Measurements from ENCODE around the gene NDFIP2.

NDFIP2 gene, protein sequence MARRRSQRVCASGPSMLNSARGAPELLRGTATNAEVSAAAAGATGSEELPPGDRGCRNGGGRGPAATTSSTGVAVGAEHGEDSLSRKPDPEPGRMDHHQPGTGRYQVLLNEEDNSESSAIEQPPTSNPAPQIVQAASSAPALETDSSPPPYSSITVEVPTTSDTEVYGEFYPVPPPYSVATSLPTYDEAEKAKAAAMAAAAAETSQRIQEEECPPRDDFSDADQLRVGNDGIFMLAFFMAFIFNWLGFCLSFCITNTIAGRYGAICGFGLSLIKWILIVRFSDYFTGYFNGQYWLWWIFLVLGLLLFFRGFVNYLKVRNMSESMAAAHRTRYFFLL

DNA sequence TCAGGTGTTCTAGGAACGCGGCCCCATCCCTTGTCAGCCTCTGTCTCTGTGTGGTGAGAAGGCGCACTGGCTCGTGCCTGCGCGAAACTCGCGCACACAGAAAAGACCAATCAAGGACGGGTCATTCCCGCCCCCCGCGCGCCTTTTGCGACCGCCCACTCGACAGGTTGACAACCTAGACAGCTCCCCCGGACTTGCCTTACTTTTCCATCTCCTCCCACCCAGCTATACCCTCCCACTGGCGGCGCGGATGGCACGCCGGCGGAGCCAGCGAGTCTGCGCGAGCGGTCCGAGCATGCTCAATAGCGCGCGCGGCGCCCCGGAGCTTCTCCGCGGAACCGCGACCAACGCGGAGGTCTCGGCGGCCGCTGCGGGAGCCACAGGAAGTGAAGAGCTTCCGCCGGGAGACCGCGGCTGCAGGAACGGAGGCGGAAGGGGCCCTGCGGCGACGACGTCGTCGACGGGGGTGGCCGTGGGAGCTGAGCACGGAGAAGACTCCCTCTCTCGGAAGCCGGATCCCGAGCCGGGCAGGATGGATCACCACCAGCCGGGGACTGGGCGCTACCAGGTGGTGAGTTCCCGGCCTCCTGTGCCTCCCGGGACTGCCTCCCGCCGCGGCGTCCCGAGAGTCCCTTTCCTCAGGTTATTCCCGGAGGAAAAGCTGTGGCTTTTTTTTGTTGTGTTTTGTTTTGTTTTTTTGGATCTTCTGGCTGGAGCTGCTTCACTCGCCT is at the start of gene NDFIP2:
NDFIP2 (plus strand) TSS at position 202 of the 731 bp plus-strand sequence; CDS start at position 251, 49 bp downstream.
- DNase-seq = peak; percentile 92

DNA sequence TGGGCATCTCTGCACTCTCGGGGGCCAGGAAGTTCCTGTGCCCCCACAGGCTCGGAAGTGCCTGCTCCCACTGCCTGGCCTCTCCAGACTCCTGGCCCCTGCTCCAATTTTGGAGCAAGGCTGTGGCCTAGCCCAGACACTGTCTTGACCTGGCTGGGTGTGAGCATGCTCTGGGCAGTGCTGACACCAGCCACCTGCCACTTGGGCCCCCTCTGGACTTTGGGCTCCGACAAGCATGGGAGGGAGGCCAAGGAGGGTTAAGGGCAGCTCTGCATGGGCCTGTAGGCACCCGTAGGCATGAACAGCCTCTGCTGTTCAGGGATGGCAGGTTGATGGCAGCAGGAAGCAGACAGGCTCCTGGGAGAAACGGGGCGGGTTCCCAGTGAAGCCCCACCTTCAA is 48.9 kb upstream of the NDFIP2 start:
- DNase-seq = no peak

DNA sequence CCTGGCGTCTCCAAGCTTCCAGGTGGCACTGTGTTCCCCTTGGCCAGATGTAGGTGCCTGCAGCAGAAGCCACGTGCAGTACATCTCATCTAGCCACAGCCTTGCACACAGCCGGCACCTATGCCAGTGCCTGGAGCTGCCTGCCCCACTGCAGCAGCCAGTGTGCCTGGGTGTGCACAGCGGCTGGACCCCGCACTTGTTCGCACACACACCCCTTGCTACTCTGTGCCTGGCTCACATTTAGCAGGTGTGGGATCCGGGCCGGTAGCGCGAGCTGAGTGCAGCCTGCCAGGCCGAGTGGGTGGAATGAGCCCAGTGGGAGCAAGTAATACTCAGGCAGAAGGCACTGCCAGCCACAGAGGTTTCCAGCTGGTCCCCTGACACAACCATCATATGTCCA is 48.0 kb upstream of the NDFIP2 start:
- no peak for DNase-seq

DNA sequence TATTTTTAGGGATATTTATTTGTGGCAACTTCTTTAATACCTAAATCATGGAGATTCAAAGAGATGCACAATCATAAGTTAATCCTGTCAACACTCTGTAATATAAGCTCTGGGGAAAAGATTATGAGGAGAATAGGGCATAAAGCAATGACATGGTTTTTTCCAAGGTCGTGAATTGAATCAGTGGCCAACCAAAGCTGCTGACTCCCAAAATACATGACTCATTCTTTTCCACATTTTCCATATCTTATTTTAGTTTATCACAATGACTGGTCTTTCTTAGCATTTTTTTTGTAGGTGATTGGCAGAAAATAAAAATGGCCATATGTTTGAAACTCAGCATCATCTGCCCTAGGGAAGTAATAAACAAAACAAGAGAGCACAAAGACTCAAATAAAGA is 46.4 kb upstream of the NDFIP2 start:
- peak; percentile 10 for DNase-seq

DNA sequence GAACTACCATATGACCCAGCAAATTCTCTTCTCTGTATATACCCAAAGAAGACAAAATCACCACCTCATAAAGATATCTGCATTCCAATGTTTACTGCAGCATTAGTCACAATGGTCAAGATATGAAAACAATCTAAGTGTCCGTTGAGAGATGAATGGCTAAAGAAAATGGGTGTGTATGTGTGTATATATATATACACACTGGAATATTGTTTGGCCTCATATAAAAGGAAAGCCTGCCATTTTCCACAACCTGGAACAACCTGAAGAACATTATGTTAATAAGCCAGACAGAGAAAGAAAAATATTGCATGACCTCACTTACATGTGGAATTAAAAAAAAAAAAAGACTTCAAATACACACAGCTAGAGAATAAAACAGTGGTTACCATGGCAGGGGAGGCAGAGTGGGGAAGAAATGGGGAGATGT is 45.4 kb upstream of the NDFIP2 start:
- DNase-seq = no peak

DNA sequence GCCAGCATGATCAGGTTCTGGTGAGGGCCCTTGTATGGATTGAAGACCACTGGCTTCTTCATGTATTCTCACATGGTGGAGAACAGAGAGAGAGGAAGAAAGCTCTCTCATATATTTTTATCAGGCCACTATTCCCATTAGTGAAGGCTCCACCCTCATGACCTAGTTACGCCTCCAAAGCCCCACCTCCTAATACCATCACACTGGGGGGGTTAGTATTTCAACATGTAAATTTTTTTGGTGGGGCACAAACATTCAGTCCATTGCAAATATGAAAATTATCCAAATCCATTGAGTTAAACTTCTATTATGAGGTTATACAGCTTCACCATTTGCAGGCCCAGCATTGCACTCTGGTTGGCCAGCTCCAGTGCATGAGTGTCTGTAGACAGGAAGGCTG is 41.7 kb upstream of the NDFIP2 start:
- no peak for DNase-seq

DNA sequence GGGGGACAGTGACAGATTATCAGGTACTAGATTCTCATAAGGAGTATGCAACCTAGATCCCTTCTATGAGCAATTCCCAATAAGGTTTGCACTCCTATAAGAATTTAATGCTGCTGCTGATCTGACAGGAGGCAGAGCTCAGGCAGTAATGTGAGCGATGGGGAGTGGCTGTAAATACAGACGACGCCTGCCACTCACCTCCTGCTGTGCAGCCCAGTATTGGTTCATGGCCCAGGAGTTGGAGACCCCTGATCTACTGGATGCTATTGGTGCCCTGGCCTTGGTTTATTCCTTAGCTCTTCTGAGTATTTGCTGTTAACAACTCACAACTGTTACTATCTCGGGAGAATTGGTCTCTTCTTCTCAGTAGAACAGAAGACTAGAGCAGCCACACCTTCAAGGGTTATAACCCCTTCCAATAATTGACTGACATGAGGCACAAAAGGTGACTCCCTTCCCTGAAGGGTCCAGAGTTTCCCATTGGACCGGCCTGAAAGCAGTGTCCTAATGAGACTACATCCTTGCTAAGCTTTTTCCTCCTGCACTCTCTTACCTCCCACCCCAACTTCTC is 39.9 kb upstream of the NDFIP2 start:
- DNase-seq = no peak

DNA sequence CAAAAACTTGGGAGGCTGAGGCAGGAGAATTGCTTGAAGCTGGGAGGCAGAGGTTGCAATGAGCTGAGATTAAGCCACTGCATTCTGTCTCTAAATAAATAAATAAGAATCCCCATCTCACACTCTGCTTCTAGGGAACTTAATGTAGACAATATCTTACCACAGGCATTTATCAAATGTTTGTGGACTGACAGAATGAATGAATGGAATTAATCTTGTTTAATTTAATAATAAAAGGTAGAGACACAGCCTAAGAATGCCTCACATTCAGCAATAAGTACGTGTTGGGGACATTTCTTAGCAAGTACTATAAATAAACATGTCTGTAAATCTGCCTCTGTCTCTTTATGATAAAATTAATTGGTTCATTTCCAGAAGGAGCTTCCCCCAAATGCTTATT is 38.7 kb upstream of the NDFIP2 start:
- DNase-seq = no peak

DNA sequence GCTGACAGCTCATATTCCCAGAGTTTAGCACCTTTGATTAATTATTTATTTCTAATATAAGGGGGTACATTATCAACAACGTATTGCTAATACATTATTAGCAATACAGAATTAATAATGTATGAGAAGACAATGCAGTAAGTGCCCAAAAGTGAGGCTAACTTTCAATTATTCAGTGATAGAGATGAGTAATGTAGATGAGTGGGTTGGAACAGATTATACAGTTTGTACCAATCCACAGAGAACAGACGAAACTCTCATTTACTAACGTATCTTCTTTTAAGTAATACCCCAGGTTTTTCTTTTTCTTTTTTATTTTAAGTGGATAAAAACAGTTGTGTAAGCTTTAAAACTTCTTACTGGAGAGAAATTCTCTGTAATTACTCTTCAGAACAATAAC is 38.2 kb upstream of the NDFIP2 start:
- no peak for DNase-seq

DNA sequence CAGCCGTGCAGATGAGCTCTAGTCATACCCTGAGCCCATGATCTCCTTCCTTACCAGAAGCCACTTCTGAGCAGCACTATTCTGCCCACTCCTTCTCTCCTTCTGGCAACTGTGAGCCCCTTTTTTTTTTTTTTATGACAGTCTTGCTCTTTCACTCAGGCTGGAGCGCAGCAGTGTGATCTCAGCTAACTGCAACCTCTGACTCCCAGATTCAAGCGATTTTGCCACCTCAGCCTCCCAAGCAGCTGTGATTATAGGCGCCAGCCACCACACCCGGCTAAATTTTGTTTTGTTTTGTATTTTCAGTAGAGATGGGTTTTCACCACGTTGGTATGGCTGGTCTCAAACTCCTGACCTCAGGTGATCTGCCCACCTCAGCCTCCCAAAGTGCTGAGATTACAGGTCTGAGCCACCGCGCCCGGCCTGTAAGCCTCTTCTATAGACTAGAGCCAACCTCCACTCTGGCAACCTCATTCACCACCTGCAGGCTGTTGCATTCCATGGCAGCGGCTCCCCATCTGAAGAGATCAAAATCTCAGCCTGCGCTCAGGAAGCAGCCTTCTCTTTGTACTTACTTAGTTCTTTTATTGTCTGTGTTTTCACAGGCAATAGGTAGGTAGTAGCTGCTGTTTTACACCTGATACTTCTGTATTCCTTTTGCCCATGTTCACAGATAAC is 34.8 kb upstream of the NDFIP2 start:
- DNase-seq = no peak

DNA sequence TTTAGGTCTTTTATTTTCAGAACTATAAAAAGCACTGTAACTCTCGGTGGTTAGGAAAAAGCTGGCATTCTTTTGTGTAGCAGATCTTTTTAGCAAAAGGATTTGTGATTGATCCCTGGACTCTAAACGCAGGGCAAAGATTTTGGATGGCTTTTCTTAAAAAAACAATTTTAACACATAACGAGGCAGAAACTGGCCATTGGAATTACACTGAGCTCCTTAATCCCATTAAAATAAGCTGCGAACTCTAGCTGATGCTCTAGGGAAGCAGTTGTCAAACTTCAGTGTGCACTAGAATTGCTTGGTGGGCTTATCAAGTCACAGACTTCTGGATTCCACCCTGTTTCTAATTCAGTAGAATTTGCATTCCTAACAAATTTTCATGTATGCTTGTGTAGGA is 33.8 kb upstream of the NDFIP2 start:
- DNase-seq = no peak

DNA sequence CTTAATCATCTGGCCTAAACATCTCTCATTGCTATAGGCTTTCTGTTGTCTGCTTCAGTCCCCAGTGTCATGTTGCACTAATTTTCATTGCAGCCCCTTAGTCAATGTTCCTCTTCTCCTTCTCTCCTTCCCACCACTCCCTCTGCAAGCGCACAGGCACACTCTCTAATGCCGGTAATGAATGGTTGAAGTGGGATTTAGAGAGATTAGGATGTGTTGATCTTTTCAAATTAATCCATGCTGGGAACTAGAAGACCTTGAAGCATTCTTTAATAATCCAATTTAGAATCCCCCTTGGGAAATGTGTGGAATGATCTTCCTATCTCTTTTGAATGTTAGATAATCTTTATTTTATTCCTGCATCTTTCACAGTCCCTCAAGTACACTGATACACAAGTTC is 33.2 kb upstream of the NDFIP2 start:
- DNase-seq = no peak

DNA sequence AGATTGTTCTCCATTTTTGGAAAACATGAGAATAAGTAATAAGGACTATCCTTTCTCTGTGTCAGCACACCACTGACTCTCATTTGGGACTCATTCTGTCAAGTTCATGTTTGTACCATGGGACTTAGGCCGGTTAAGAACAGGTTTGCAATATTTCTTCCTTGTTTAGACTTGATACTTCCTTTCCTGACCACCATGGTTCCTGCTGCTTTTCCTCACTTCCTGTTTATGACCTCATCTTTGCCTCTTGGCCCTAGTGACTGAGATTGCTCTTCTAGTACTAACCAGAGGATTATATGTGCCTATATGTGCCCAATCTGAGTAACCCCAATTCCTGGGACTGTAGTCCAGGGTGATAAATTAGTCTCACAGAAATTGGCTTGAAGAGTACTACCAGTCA is 32.5 kb upstream of the NDFIP2 start:
- no peak for DNase-seq

DNA sequence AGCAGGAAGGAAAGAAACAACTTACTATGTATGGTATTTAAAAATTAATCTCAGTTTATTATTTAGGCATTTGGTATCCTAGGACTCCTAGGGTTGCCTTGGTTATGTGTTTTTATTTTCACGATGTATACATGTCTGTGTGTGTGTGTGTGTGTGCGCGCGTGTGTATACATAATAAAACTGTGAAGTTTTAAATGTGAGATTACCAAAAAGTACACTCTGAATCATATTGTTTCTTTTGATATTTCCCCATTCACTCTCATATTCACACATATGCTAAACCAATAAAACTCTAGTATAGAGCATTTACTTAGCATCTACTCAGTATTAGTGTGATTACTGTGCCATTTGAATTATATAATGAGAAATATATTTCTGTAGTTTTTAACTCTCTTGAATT is 30.8 kb upstream of the NDFIP2 start:
- DNase-seq = no peak

DNA sequence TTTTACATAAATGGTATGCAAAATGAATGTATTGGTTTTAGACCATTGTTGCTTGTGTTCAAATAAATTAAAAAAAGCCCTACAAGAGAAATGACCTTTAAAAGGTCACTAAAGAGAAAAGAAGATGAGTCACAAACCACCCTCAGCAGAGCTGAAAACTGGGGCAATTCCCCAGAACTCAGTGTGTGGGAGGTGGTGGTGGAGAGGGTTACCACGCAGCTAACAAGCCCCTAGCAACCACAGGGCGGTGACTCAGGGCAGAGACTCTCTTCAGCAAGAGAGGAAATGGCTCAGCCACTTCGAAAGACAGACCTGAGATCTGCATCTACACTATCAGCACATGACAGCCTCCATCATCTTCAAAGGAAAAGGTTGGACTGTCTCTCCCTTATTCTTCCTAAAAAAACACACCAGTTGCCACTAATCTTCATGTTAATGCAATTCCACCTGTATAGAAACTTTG is 29.4 kb upstream of the NDFIP2 start:
- DNase-seq = no peak

DNA sequence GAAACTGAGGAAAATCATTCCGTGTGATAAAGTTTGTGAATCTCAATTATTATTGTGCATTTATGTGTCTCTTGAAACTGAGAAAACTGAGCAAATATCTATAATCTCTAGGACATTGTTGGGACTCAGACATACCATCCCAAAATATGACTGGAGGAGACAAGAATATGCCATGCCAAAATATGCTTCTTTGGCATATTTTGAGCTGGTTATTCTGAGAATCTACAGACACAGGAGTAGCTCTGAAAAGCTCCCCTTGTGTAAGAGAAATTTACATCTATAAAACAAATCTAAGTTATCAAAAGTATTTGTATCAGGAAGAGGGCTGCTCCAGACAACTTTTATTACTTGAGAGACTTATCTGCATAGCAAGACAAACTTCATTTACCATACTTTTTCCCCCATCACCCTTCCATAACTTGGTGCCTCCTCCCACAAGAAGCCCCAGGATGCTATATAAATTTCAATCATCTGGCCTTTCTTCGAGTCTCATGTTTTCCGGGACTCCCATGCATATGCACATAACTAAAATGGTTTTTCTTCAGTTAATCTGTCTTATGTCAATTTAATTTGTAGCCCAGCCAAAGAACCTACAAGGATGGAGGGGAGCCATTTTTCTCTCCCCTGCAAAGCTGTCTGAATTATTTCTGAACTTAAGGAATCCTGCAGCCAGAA is 28.6 kb upstream of the NDFIP2 start:
- DNase-seq = no peak

DNA sequence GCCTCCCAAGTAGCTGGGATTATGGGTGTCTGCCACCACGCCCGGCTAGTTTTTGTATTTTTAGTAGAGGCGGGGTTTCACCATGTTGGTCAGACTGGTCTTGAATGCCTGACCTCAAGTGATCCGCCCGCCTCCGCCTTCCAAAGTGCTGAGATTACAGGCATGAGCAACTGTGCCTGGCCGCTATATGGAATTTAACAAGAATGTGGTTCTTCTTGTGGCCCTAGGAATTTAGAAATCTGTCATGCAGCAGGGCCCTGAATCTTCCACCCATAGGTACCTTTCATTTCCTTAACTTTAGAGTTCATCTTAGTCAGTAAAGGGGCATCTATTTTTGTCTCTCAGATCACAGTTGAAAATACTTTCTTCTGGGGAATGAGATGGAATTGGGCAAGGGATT is 25.6 kb upstream of the NDFIP2 start:
- DNase-seq = no peak

DNA sequence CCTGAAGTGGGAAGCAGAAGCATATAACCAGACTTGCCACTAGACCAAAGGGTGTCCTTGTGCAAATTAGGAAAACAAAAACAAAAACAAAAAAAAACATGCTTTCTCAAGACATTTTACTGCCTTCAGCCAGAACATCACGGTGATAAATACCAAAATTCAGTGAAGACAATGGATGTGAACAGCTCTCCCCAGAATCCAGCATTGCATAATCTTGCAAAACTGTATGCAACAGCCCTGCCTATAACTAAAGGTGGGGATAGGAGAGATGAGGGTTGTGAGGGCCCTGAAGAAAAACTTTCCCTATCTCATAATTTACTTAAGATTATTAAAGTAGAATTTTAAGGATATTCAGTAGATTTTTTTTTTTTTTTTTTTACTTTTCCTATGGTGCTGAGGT is 24.9 kb upstream of the NDFIP2 start:
- DNase-seq = no peak

DNA sequence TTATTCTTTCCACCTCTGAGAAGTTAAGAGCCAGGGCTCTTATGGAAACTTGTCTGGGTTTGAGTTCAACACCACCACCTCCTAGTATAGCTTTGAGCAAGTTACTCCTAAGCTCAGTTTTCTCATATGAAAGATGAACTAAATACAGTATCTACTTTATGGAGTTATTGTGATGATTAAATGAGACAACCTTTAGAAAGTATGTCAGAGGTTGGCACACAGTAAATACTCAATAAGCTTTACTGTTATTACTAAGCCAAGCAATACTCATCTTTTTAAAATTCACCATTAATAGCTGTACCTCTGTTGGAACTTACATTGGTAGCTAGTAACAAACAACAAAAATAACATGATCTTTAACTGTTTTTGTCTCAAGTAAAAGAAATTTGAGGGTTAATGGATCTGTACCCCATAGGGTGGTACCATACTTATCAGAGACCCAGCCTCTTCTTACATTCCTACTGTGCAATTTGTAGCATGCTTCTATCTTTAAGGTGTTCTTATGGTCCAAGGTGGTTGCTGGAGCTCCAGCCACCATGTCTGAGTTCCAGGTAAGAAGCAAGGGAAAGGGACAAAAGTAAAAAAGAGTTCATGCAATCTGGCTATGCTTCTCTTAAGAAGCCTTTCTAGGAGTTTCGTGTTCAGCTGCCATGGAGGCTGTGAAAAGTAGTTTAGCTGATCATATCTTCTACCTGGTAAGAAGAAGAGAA is 24.1 kb upstream of the NDFIP2 start:
- DNase-seq = no peak

DNA sequence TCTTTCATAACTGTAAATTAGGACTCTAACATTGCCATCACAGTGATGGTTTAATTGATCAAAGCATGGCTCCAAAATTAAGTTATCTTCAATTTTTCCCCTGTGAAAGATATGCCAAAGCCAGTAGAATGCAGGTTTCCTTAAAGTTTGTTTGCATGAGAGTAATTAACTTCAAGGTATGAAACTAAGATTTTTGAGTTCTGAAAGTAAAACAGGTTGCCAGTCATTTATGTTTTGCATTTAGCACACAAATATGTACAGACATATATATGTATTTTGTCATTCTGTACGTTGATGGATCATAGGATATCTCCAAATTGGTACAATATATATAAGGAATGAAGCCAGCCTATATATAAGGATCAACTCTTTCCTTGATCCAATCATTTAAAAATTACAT is 23.6 kb upstream of the NDFIP2 start:
- no peak for DNase-seq

DNA sequence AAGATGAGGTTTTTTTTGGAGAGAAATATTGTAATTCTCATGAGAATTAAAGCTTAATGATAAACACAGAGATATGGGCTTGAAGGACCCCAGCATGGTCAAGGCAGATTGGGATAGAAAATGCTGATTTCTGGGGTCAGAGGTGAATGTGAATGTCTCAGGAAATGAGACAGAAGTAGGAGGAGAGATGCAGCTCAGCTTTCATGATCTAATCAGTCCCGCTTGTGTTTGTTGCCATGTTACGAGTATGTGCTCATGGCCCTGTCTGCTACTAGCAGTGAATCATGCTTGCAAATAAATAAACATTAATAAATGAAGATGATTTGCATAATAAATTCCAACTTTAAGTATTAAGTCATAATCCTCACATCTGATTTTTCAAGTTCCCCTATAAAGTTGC is 23.0 kb upstream of the NDFIP2 start:
- no peak for DNase-seq

DNA sequence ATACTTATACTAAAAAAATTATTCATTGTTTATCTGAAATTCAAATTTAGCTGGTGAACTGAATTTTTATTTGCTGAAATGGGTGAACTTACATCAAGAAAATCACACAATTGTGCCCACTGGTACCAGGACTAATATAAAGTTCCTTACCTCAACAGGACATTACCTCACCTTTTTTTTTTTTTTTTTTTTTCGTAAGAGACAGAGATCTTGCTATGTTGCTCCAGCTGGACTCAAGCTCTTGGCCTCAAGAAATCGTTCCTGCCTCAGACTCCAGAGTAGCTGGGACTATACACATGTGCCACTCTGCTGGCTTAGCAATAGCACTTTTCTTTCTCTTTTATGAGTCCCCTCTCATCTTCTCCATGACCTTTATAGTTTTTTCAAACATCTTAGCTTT is 22.5 kb upstream of the NDFIP2 start:
- DNase-seq = no peak
